ENCODE results near the gene RPS6KA5.

- TF ChIP-seq EZH2phosphoT487 (IDR thresholded peaks at IDR 0.05; ENCODE audit: borderline replicate concordance, low read length) (no peak), CTCF (conservative IDR thresholded peaks at IDR 0.05; ENCODE audit: low read depth, low read length) (no peak)
Measured at GRCh38 chr14:91068642-91069041, 8.2 kb upstream of the RPS6KA5 start.

Measured in PC-3 (cell line).